Erythroblast (primary cell): ENCODE measurements around the gene ITGB2.

ENCODE experiments used
- GATA1 ChIP-seq: IDR thresholded peaks from 2 replicates; pipeline ENCODE4 v1.6.1; 2011; ENCODE audit warnings: low read depth, mild to moderate bottlenecking, control low read depth, low read length, moderate library complexity
- POLR2A ChIP-seq: IDR thresholded peaks from 2 replicates; pipeline ENCODE4 v1.6.1; 2011; ENCODE audit warnings: mild to moderate bottlenecking, low read length

- TF ChIP-seq POLR2A (no peak), GATA1 (no peak)
Measured at GRCh38 chr21:44899768-44900558, 20.7 kb downstream of the ITGB2 start.
